ENCODE data around the gene MGAM2.
"Not testable (repeated sequence)": the region's sequence is repeated elsewhere in the genome, so short reads cannot be mapped to it uniquely, and the experiment has no call there.

MGAM2 gene

GRCh38 chr7:142111499-142111898, at the start of gene MGAM2:
Gene MGAM2 (plus strand): TSS chr7:142111718. CDS start chr7:142116874, 5,156 bp downstream.
- DNase-seq: no peak

GRCh38 chr7:142063551-142064442, 47.7 kb upstream of the MGAM2 start:
- DNase-seq: no peak

- no peak for DNase-seq
These were observed 45.0 kb upstream of the MGAM2 start for GRCh38 chr7:142066536-142066935.

- no peak for DNase-seq
These were observed 33.8 kb upstream of the MGAM2 start for GRCh38 chr7:142077762-142078161.

GRCh38 chr7:142083605-142084004, 27.9 kb upstream of the MGAM2 start:
- DNase-seq: no peak

GRCh38 chr7:142085428-142085827, 26.1 kb upstream of the MGAM2 start:
- no peak for DNase-seq

- DNase-seq: no peak
These were observed 23.4 kb upstream of the MGAM2 start for GRCh38 chr7:142088022-142088714.

GRCh38 chr7:142089035-142089434, 22.5 kb upstream of the MGAM2 start:
- no peak for DNase-seq

- DNase-seq: no peak
These were observed 19.6 kb upstream of the MGAM2 start for GRCh38 chr7:142091961-142092360.

- DNase-seq: no peak
These were observed 16.7 kb upstream of the MGAM2 start for GRCh38 chr7:142094861-142095260.

GRCh38 chr7:142097571-142097970, 13.9 kb upstream of the MGAM2 start:
- no peak for DNase-seq

GRCh38 chr7:142098004-142098403, 13.5 kb upstream of the MGAM2 start:
- DNase-seq: no peak

GRCh38 chr7:142099347-142099746, 12.2 kb upstream of the MGAM2 start:
- DNase-seq: not testable (repeated sequence)

- DNase-seq: no peak
These were observed 10.9 kb upstream of the MGAM2 start for GRCh38 chr7:142100634-142101033.

- not testable (repeated sequence) for DNase-seq
These were observed 9.7 kb upstream of the MGAM2 start for GRCh38 chr7:142101794-142102193.

- DNase-seq: no peak
These were observed 6.7 kb upstream of the MGAM2 start for GRCh38 chr7:142104550-142105527.

- DNase-seq: no peak
These were observed 2.6 kb upstream of the MGAM2 start for GRCh38 chr7:142108728-142109505.

- no peak for DNase-seq
These were observed 1.4 kb upstream of the MGAM2 start for GRCh38 chr7:142110098-142110497.

GRCh38 chr7:142110638-142111037, 880 bp upstream of the MGAM2 start:
- no peak for DNase-seq

- no peak for DNase-seq
These were observed 568 bp downstream of the MGAM2 start for GRCh38 chr7:142112086-142112485.

- no peak for DNase-seq
These were observed 2.7 kb downstream of the MGAM2 start for GRCh38 chr7:142114207-142114606.

GRCh38 chr7:142120524-142120923, 9.0 kb downstream of the MGAM2 start:
- no peak for DNase-seq
